Erythroblast (primary cell): ENCODE measurements around the gene RAB11A.
"Not testable (repeated sequence)": the region's sequence is repeated elsewhere in the genome, so short reads cannot be mapped to it uniquely, and the experiment has no call there.

Experiments used
- DNase-seq, 2 experiments: peaks; one replicate each; lab custom pipeline; 2025; lab: John Stamatoyannopoulos, UW
- GATA1 ChIP-seq: IDR thresholded peaks from 2 replicates; pipeline ENCODE4 v1.6.1; 2011; ENCODE audit warnings: low read depth, mild to moderate bottlenecking, control low read depth, low read length, moderate library complexity
- POLR2A ChIP-seq: IDR thresholded peaks from 2 replicates; pipeline ENCODE4 v1.6.1; 2011; ENCODE audit warnings: mild to moderate bottlenecking, low read length

The RAB11A gene

GRCh38 chr15:65867244-65867643 is 2.0 kb upstream of the RAB11A start:
- no peak for DNase-seq
- TF ChIP-seq GATA1: no peak
- no peak for TF ChIP-seq POLR2A

DNA sequence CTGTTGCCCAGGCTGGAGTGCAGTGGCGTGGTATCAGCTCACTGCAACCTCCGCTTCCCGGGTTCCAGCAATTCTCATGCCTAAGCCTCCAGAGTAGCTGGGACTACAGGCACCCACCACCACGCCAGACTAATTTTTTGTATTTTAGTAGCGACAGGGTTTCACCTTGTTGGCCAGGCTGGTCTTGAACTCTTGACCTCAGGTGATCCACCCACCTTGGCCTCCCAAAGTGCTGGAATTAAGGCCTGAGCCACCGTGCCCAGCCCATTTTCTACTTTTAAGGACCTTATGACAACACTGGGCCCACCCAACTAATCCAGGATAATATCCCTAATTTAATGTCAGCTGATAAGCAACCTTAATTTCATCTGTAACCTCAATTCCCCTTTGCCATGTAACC is 1.4 kb upstream of the RAB11A start:
- DNase-seq: not testable (repeated sequence)

GRCh38 chr15:65868546-65869125 is 655 bp upstream of the RAB11A start:
- DNase-seq: peak in 1 of 2 experiments; percentile 43
- TF ChIP-seq POLR2A: no peak
- TF ChIP-seq GATA1: no peak

GRCh38 chr15:65869954-65870871 is 922 bp downstream of the RAB11A start:
- DNase-seq: peak; percentile 68 to 69
- no peak for TF ChIP-seq POLR2A

- TF ChIP-seq POLR2A (no peak), GATA1 (no peak)
- peak; percentile 41 to 46 for DNase-seq
These were observed 1.7 kb downstream of the RAB11A start for GRCh38 chr15:65870889-65871533.

DNA sequence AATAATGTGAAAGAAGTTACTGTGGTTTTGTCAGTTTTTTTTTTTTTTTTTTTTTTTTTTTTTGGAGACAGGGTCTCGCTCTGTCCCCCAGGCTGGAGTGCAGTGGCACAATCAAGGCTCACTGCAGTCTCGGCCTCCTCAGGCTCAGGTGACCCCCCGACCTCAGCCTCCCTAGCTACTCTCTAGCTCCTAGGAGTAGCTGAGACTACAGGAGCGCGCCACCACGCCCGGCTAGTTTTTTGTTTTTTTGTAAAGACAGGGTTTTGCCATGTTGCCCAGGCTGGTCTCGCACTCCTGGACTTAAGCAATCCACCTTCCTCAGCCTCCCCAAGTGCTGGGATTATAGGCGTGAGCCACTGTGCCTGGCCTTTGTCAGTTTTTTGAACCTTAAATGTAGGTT is 2.6 kb downstream of the RAB11A start:
- not testable (repeated sequence) for DNase-seq

DNA sequence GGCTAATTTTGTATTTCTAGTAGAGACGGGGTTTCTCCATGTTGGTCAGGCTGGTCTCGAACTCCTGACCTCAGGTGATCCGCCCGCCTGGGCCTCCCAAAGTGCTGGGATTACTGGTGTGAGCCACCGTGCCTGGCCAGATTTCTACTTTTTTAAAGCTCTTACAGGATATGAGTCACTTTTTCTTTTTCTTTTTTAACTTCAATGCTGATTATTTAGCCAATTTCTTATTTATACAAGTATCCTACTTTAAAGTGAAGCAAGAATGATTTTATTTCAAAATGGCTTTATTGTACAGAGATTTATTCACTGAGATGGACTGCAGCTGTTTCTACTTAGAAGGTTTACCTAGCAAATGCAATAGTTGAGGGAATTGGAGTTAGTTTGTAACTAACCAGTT is 3.3 kb downstream of the RAB11A start:
- not testable (repeated sequence) for DNase-seq

DNA sequence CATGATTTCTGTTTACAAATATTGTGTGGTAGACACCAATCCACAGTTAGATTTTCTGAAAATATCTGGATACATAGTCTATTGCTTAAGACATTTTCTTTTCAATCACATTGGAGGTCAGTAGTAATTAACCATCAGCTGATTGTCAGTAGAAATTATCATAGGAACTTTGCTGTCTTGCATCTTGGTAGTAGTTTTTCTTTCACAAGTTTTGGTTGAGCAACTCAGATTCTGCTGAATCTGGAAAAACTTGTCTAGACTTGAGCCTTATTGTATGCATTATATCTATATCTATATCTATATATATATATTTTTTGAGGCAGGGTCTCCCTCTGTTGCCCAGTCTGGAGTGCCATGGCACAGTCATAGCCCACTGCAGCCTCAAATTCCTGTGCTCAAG is 4.0 kb downstream of the RAB11A start:
- no peak for DNase-seq

GRCh38 chr15:65875458-65875857 is 6.2 kb downstream of the RAB11A start:
- no peak for DNase-seq
- no peak for TF ChIP-seq GATA1
- no peak for TF ChIP-seq POLR2A

More for the DNA sequence above, 4.0 kb downstream of the RAB11A start:
- no peak for TF ChIP-seq GATA1
- TF ChIP-seq POLR2A: no peak

GRCh38 chr15:65877749-65878148 is 8.5 kb downstream of the RAB11A start:
- DNase-seq: peak in 1 of 2 experiments; percentile 32
- TF ChIP-seq GATA1: no peak

DNA sequence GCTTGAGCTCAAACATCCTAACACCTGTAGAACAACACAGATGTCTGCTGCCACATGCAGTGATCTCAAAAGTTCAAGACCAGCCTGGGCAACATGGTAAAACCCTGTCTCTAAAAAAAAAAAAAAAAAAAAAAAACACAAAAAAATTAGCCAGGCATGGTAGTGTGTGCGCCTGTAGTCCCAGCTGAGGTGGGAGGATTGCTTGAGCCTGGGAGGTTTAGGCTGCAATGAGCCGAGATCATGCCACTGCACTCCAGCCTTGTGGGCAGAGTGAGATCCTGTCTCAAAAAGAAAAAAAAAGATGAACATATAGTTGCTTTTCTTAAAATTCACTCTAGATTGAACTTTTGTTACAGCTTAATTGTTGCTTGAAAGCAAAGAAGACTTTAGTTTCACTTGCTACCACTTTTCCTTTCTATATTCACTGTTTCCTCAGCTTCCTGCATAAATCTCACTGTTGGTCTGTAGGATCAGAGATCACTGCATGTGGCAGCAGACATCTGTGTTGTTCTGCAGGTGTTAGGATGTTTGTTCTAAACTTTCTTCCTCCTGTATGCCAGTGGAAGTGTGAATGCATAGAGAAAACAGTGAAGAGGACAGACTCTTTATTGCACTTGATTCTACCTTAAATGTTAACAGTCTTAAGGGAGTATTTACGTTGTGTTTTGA is 12.6 kb downstream of the RAB11A start:
- no peak for DNase-seq
- TF ChIP-seq GATA1 (no peak), POLR2A (no peak)

GRCh38 chr15:65883571-65883970 is 14.3 kb downstream of the RAB11A start:
- no peak for TF ChIP-seq GATA1
- DNase-seq: no peak

DNA sequence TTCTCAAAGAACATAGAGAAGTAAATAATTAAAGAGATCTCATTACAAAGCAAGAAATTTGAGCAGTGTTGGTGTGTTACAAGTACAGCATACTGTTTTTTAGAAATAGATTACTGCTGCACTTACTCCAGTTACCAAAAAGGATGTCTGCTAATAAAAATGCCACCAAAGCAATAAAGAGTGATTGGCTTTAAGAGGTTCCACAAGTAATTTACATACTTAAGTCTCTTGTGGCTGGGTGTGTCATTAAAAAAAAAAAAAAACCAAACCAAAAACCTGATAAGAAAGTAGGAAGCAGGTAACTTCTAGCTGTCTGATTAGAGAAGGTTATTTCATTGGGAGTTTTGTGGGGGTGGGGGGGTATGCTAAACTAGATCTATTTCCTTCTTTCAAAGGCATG is 15.2 kb downstream of the RAB11A start:
- no peak for DNase-seq
- no peak for TF ChIP-seq POLR2A

DNA sequence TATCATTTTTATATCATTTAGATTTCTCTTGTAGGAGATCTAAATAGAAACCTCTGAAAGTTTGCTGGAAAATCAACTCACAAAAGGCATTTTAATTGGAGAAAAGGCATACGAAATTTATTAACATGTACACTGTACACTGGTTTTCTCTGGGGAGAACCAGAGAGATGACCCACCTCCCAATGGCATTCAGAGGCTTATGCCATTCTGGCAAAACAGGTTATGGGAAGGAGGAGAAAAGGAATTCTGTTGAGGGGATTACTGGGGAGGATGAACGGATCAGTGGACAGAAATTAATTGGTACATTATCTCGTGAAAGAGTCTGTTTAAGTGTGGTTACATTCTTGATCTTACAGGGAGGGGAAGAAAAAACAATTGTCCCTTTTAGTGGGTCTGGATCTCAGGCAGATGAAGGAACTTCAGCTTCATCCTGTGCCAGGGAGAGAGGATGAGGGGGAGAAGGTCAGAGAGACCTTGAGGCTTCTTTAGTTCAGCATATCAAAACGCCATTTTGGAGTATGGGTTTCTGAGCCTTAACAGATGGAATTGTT is 16.5 kb downstream of the RAB11A start:
- no peak for TF ChIP-seq POLR2A
- no peak for DNase-seq
